HG03025 (cell line): ENCODE results near the gene FTL.
"Not testable (repeated sequence)": the region's sequence is repeated elsewhere in the genome, so short reads cannot be mapped to it uniquely, and the experiment has no call there.

Experiments
- ATAC-seq: cut with Tn5 transposase; IDR thresholded peaks from one replicate; pipeline ENCODE4 v1.9.1; 2021; ENCODE audit warnings: mild to moderate bottlenecking, moderate library complexity; ENCODE audit not compliant: unreplicated experiment, low FRiP score

Gene FTL

GRCh38 chr19:48965040-48965805 is at the start of gene FTL:
Gene FTL, plus strand, starts transcription at chr19:48965309. Its CDS starts 199 bp downstream, at chr19:48965508.
- peak; percentile 59 for ATAC-seq

- ATAC-seq, result no peak
These were observed 49.4 kb upstream of the FTL start for GRCh38 chr19:48915757-48916156.

DNA sequence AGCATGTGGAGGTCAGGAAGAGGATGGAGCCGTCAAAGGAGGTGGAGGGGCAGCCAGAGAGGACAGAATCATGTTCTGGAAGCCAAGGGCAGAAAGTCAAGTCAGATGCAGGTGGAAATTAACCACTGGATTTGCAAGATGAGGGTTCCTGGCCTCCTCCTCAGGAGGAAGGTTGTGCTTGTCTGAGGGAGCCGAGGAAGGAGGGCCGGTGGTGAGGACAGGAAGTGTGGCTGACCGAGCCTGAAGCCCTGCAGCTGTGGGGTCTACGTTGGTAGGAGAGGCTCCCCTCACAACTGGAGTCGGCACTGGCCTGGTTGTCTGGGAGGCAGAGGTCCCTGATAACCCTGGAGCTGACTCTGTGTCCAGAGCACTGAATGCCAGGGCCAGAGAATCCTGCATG is 47.0 kb upstream of the FTL start:
- ATAC-seq, result no peak

GRCh38 chr19:48918801-48919247 is 46.3 kb upstream of the FTL start:
- no peak for ATAC-seq

GRCh38 chr19:48919271-48919670 is 45.8 kb upstream of the FTL start:
- ATAC-seq, result not testable (repeated sequence)

DNA sequence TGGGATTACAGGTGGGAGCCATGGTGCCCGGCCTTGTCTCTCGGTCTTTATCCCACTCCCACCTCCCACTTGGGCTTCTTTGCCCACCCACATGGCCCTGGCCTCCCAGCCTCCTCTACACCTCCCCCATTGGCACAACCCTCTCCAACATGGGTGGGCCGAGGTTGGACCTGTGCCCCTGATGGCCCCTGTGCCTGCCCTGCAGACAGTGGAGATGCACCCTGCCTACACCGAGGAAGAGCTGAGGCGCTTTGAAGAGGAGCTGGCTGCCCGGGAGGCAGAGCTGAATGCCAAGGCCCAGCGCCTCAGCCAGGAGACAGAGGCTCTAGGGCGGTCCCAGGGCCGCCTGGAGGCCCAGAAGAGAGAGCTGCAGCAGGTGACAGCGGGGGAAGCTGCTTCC is 44.2 kb upstream of the FTL start:
- ATAC-seq, result no peak

DNA sequence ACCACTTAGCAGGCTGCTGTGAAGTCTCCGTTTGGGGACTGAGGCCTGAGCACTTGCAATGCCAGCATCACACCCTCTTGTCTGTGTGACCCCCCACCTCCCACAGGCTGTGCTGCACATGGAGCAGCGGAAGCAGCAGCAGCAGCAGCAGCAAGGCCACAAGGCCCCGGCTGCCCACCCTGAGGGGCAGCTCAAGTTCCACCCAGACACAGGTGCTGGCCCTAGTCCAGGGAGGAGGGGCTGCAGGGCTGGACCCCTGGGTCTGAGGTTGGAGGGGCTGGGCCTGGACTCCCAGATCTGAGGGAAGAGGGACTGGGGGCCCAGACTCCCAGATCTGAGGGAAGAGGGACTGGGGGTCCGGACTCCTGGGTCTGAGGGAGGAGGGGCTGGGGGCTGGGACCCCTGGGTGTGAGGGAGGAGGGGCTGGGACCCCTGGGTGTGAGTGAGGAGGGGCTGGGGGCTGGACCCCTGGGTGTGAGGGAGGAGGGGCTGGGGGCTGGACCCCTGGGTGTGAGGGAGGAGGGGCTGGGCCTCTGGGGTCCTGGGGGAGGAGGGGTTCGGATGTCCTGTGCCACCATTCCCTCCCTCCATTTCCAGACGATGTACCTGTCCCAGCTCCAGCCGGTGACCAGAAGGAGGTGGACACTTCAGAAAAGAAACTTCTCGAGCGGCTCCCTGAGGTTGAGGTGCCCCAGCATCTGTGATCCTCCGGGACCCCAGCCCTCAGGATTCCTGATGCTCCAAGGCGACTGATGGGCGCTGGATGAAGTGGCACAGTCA is 43.2 kb upstream of the FTL start:
- no peak for ATAC-seq

GRCh38 chr19:48922548-48923490 is 42.3 kb upstream of the FTL start:
- ATAC-seq, result no peak

GRCh38 chr19:48925240-48925843 is 39.8 kb upstream of the FTL start:
- ATAC-seq, result no peak

GRCh38 chr19:48925890-48926289 is 39.2 kb upstream of the FTL start:
- not testable (repeated sequence) for ATAC-seq

DNA sequence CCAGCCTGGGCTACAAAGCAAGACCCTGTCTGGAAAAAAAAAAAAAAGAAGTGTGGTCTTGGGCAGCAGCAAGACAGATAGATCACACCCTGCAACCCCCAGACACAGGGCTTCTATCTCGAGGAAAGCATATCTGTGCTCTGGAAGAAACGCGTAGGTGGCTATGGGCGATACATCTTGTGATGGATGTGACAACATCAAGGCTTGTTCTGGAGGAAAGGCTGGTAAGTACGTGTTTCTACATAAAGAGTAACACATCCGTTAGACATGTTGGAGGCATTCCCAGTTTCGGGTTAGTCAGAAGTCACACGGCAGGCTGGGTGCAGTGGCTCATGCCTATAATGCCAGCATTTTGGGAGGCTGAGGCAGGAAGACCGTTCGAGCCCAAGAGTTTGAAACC is 38.2 kb upstream of the FTL start:
- ATAC-seq, result no peak

DNA sequence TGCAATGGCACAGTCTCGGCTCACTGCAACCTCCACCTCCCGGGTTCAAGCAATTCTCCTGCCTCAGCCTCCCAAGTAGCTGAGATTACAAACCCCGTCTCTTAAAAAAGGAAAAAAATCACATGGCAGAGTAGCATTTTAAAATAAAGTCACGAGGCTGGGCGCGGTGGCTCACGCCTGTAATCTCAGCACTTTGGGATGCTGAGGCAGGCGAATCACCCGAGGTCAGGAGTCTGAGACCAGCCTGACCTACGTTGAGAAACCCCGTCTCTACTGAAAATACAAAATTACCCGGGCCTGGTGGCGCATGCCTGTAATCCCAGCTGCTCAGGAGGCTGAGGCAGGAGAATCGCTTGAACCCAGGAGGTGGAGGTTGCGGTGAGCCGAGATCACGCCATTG is 37.4 kb upstream of the FTL start:
- not testable (repeated sequence) for ATAC-seq

GRCh38 chr19:48928164-48929025 is 36.7 kb upstream of the FTL start:
- ATAC-seq, result no peak

DNA sequence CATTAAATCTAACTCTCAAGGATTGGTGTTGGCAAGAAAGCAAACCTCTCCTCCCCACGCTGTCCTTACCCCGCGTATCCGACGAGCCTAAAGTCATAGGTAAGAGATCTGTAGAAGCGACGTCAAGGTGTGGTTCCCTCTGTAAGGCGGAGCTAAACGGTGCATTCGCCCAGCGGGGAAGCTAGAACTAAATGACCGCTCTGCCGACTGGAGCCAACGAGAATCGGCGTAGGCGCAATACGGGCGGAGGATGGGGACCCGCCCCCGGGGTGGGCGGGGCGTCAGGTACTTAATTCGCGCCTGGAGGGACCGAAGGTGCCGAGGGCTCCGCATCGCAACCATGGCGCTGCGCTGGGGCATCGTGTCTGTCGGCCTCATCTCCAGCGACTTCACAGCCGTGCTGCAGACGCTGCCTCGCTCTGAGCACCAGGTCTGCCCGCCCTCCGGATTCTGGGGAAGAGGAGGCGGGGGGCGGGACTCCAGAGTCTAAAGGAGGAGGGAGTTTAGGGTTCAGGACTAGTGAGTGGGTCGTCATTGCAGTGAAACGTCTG is 31.7 kb upstream of the FTL start, which contains the start of gene DHDH:
Gene DHDH, plus strand, starts transcription at position 318 of the 551 bp plus-strand sequence. Its CDS starts 23 bp downstream, at position 341.
- no peak for ATAC-seq

GRCh38 chr19:48934837-48935236 is 30.3 kb upstream of the FTL start:
- no peak for ATAC-seq

GRCh38 chr19:48935864-48936263 is 29.2 kb upstream of the FTL start:
- ATAC-seq, result no peak

DNA sequence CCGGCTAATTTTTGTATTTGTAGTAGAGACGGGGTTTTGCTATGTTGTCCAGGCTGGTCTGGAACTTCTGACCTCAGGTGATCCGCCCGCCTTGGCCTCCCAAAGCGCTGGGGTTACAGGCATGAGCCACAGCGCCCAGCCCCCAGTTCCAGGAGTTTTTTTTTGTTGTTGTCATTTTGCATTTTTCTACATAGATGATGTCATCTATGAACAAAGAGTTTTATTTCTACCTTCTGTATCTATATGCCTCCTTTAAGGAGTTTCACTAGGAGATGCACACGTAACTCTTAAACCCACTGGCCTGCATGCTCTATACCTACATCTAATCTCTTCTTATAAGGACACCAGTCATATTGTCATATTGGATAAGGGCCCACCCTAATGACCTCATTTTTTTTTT is 26.9 kb upstream of the FTL start:
- no peak for ATAC-seq

DNA sequence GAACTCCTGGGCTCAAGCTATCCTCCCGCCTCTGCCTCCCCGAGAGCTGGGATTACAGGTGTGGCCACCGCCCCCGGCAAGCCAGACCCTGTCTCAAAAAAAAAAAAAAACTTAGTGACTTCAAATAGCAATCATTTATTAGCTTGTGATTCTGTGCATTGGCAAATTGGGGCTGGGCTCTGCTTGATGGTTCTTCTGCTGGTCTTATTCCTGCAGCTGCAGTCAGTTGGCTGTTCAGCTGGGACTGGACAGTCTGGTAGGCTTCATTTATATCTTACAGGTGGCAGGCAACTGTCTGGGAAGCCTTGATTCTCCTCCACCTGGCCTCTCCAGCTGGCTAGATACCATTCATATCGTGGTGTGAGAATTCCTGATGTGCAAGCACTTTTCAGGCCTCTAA is 24.2 kb upstream of the FTL start:
- no peak for ATAC-seq

DNA sequence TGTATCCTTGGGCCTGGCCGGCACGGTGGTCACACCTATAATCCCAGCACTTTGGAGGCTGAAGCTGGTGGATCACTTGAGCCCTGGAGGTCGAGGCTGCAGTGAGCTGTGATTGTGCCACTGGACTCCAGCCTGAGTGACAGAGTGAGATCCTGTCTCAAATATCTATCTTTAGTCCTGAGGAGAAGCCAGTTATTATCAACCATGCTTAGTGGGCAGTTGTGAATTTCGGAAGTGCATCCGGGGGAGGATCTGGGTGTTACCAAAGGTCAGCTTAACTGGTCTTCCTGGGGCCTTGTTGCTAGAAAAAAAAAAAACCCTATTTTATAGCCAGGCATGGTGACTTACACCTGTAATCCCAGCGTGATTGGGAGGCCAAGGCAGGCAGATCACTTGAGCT is 22.0 kb upstream of the FTL start:
- no peak for ATAC-seq
